Measurements from ENCODE around the gene PDE10A.

PDE10A gene

DNA sequence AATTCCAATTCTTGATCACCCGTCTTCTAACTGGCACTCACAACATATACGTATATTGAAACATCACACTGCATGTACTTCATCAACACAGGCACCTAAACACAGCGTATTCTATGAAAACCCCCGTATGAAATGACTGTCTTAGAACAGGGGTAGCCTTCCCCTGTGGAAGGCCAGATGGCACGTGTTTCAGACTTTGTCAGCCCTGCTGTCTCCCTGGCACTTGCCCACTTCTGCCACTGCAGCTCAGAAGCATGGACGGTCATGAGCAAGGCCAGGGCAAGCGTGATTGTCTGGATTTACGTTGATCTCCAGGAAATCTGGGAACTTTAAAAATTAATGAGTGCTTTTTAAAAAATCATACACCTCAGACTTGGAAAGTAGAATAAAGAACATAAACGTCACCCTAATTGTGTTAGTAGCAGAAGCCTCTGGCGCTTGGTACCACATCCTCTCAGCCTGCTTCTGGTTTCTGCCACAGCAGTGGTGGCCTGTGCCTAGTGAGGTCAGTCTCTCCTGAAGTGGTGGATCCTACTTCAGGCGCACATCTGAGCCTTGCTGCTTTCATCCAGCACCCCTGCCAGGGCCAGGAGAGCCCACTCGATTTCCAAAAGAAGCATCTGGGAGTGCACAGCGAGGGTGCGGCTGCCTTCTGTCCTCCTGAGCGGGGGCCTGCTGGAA, 18.3 kb downstream of the PDE10A start:
- no peak for DNase-seq (ENCODE audit: low spot score)
- TF ChIP-seq, protein P1, sequence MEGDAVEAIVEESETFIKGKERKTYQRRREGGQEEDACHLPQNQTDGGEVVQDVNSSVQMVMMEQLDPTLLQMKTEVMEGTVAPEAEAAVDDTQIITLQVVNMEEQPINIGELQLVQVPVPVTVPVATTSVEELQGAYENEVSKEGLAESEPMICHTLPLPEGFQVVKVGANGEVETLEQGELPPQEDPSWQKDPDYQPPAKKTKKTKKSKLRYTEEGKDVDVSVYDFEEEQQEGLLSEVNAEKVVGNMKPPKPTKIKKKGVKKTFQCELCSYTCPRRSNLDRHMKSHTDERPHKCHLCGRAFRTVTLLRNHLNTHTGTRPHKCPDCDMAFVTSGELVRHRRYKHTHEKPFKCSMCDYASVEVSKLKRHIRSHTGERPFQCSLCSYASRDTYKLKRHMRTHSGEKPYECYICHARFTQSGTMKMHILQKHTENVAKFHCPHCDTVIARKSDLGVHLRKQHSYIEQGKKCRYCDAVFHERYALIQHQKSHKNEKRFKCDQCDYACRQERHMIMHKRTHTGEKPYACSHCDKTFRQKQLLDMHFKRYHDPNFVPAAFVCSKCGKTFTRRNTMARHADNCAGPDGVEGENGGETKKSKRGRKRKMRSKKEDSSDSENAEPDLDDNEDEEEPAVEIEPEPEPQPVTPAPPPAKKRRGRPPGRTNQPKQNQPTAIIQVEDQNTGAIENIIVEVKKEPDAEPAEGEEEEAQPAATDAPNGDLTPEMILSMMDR (IDR thresholded peaks at IDR 0.05; ENCODE audit: extremely low read depth, missing control alignments), result no peak

DNA sequence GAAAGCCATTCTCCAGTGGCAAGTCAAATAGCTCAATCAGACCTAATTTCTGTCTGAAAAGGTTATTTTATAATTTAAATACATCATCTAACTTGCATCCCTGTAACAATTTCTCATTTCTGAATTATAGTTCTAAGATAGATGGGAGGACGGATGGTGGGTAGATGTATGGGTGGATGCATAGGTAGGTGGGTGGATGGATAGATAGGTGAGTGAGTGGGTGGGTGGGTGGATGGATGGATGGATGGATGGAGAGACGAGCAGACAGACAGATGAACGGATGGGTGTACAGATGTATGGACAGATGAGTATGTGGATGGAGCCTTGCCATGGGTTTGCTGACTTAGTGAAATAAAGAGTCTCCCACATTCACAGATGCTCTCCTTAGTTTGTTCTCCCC, 20.0 kb downstream of the PDE10A start:
- TF ChIP-seq, protein P1 (IDR thresholded peaks at IDR 0.05; ENCODE audit: extremely low read depth, missing control alignments), result no peak
- DNase-seq (ENCODE audit: low spot score), result no peak

DNA sequence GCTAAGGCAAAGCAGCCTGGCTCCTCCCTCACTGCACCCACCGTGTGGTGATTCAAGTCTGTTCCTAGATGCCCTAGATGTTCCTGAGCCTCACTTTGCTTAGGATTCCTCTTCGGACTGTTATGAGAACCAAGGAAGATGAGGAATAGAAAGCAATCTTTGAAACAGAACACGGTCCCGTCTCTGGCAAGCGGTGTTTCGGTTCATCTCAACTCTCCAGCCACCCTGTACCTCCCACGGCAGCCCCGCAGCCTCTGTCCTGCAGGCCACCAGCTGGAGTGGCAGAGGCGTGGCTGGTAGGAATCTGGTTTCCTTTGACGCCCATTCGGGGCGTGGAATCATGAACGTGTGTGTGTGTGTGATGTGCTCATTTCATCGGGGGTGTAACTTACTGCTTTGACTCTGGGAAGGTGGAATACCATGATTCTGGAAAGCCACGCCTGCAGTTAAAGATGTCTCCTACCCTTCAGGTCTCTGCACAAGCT, 21.3 kb downstream of the PDE10A start:
- DNase-seq (ENCODE audit: low spot score), result no peak

DNA sequence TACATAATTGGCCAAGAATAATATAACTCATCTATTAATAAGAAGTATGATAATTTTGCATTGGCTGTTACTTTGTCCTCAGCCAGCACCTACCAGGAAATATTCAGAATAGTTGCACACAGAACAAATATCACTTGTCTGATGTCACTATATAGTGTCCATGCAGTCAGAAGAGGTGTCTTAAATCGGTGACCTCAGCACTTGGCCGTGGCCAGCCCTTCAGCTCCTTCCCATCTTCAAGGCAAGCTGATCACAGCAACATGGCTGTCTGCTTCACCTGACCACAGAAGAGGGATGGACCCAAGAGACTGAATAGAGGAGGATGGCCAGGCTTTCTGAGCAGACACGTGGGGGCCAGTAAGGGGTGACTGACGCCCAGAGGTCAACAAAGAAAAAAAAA, 22.2 kb downstream of the PDE10A start:
- TF ChIP-seq, protein P1 (IDR thresholded peaks at IDR 0.05; ENCODE audit: extremely low read depth, missing control alignments), result no peak

More for the DNA sequence above, 21.3 kb downstream of the PDE10A start:
- TF ChIP-seq, protein P1 (IDR thresholded peaks at IDR 0.05; ENCODE audit: extremely low read depth, missing control alignments), result no peak

DNA sequence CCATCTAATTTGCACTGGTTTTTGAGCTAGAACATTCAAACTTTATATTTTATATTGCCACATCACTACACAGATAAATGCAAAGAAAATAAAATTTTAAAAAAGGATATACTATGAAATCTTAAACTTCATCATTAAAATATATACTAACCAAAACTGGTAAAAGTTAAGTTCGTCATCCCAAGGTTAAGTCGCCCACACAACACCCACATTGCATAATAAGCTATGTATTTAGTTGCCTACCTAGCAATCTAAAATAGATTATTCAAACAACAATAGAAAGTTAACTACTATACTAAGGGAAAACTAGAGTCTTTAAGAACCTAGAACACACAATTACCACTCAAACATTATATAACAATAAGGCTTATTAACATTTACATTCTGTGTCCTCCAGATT, 24.5 kb downstream of the PDE10A start:
- DNase-seq (ENCODE audit: low spot score), result no peak
- TF ChIP-seq, protein P1 (IDR thresholded peaks at IDR 0.05; ENCODE audit: extremely low read depth, missing control alignments), result no peak

More for the DNA sequence above, 22.2 kb downstream of the PDE10A start:
- no peak for DNase-seq (ENCODE audit: low spot score)

DNA sequence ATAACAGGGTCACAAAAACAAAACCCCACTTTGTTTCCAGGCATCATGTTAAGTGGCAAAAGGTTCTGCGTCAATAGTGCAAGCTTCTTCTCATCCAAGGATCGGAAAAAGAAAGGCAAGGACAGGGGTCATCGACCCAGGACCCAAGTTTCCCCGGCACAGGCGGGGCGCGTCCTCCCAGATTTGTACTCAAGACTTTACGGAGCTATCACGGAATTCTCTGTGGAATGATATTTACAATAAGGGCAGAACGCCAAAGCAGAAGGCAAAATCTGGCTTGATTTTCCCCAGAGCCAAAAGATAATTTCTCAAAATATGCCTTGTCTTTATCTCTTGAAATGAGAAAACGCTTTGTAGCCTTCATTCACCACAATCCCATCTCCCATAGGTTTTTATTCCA, 25.5 kb downstream of the PDE10A start:
- TF ChIP-seq, protein P1 (IDR thresholded peaks at IDR 0.05; ENCODE audit: extremely low read depth, missing control alignments), result no peak
- DNase-seq (ENCODE audit: low spot score), result no peak

DNA sequence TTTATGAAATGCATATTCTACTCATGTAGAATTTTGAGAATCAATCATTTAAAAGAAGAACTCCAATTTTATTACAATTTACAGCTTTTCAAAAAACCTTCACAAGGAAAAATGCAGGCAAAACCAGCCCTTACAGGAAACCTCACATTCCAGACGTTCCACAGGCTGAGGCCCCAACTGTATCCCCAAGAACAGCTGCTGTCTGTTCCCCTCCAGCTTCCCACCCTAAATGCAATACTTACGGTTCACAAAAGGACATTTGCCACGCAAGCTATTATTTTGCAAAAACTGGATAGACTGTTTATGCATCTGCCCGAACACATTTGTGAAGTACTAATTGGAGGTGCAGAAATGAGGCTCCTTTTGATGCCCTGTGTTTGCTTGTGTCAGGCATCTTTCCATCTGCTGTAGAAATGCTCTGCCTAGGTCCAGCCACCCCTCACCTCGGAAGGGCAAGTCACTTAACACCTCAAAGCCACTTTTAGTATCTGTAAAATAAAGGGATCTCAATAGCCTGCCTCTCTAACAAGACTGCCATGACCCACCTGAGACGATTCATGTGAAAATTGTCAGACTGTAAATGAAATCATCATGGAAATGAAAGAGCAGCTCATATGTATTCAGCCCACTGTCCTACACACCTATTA, 26.5 kb downstream of the PDE10A start:
- DNase-seq (ENCODE audit: low spot score), result no peak
- TF ChIP-seq, protein P1 (IDR thresholded peaks at IDR 0.05; ENCODE audit: extremely low read depth, missing control alignments), result no peak

Data from GM20000 (cell line).